Measurements from ENCODE around the gene CLDN6.

DNA sequence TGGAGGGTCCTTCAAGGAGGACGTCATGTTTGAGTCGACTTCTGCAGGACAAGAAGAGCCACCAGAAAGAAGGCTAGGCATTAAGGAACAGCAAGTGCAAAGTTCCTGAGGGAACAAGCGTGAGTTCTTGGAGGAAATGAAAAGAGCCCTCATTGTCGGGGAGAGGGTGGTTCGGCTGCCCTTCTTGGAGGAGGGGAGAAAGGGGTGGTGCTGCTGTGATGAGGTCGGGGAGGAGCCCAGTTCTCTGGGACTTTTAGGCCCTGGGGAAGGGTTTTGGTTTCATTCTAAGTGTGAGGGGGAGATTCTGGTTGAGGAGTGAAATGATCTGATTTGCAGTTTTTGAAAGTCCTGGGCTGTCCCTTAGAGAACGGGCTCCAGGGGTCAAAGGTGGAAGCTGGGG, 14.6 kb upstream of the CLDN6 start:
- TF ChIP-seq, protein P1, sequence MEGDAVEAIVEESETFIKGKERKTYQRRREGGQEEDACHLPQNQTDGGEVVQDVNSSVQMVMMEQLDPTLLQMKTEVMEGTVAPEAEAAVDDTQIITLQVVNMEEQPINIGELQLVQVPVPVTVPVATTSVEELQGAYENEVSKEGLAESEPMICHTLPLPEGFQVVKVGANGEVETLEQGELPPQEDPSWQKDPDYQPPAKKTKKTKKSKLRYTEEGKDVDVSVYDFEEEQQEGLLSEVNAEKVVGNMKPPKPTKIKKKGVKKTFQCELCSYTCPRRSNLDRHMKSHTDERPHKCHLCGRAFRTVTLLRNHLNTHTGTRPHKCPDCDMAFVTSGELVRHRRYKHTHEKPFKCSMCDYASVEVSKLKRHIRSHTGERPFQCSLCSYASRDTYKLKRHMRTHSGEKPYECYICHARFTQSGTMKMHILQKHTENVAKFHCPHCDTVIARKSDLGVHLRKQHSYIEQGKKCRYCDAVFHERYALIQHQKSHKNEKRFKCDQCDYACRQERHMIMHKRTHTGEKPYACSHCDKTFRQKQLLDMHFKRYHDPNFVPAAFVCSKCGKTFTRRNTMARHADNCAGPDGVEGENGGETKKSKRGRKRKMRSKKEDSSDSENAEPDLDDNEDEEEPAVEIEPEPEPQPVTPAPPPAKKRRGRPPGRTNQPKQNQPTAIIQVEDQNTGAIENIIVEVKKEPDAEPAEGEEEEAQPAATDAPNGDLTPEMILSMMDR (IDR thresholded peaks at IDR 0.05) = no peak
- TF ChIP-seq POLR2A (IDR thresholded peaks at IDR 0.05) (no peak), POLR2AphosphoS5 (IDR thresholded peaks at IDR 0.05; ENCODE audit: insufficient read depth in 1 of 2, low read depth in 1 of 2) (no peak)

All from vagina (tissue), 2 donors.